ENCODE data around the gene ARHGEF9.
"Not testable (repeated sequence)": the region's sequence is repeated elsewhere in the genome, so short reads cannot be mapped to it uniquely, and the experiment has no call there.

ARHGEF9 gene

GRCh38 chrX:63784902-63785707 is at the start of gene ARHGEF9:
TSS of gene ARHGEF9 (minus strand) at chrX:63785214. CDS start at chrX:63785145, 69 bp downstream.
- DNase-seq = peak; percentile 35

- DNase-seq = not testable (repeated sequence)
These were observed 40.4 kb upstream of the ARHGEF9 start for GRCh38 chrX:63825446-63825845.

GRCh38 chrX:63818156-63818555 is 33.1 kb upstream of the ARHGEF9 start:
- no peak for DNase-seq

GRCh38 chrX:63817696-63818095 is 32.7 kb upstream of the ARHGEF9 start:
- no peak for DNase-seq

- DNase-seq = no peak
These were observed 27.8 kb upstream of the ARHGEF9 start for GRCh38 chrX:63812823-63813222.

GRCh38 chrX:63810746-63811145 is 25.7 kb upstream of the ARHGEF9 start:
- DNase-seq = no peak

- no peak for DNase-seq
These were observed 24.2 kb upstream of the ARHGEF9 start for GRCh38 chrX:63809173-63809572.

- DNase-seq = not testable (repeated sequence)
These were observed 10.4 kb upstream of the ARHGEF9 start for GRCh38 chrX:63795406-63795805.

GRCh38 chrX:63785708-63786040 is 660 bp upstream of the ARHGEF9 start:
- no peak for DNase-seq

GRCh38 chrX:63784346-63784901 is 590 bp downstream of the ARHGEF9 start:
- no peak for DNase-seq

- DNase-seq = no peak
These were observed 2.5 kb downstream of the ARHGEF9 start for GRCh38 chrX:63782515-63782914.

GRCh38 chrX:63768760-63769159 is 16.3 kb downstream of the ARHGEF9 start:
- no peak for DNase-seq

GRCh38 chrX:63765712-63766111 is 19.3 kb downstream of the ARHGEF9 start:
- DNase-seq = peak; percentile 33

GRCh38 chrX:63764946-63765345 is 20.1 kb downstream of the ARHGEF9 start:
- DNase-seq = no peak

GRCh38 chrX:63761639-63762038 is 23.4 kb downstream of the ARHGEF9 start:
- peak; percentile 54 for DNase-seq

- peak; percentile 36 for DNase-seq
These were observed 27.0 kb downstream of the ARHGEF9 start for GRCh38 chrX:63758011-63758410.

GRCh38 chrX:63755892-63756291 is 29.1 kb downstream of the ARHGEF9 start:
- no peak for DNase-seq

GRCh38 chrX:63754860-63755579 is 30.0 kb downstream of the ARHGEF9 start:
- DNase-seq = peak; percentile 96

- DNase-seq = peak; percentile 63
These were observed 30.7 kb downstream of the ARHGEF9 start for GRCh38 chrX:63754136-63754859.

- DNase-seq = no peak
These were observed 33.5 kb downstream of the ARHGEF9 start for GRCh38 chrX:63751481-63751880.

GRCh38 chrX:63750811-63751210 is 34.2 kb downstream of the ARHGEF9 start:
- no peak for DNase-seq

GRCh38 chrX:63747331-63747730 is 37.7 kb downstream of the ARHGEF9 start:
- no peak for DNase-seq

GRCh38 chrX:63746715-63747114 is 38.3 kb downstream of the ARHGEF9 start:
- peak; percentile 22 for DNase-seq
